SK-N-SH (cell line): ENCODE measurements around the gene FBXO42.

Experiments
- CTCF ChIP-seq: fragments of 200-600 bp; sonication (generic); IDR thresholded peaks from 2 replicates; pipeline ENCODE4 v1.6.1; 2017; ENCODE audit warnings: antibody characterized with exemption, mild to moderate bottlenecking, moderate library complexity
- ELF1 ChIP-seq: IDR thresholded peaks from 2 replicates; pipeline ENCODE4 v1.4.0; 2012
- EP300 ChIP-seq, 2 experiments: IDR thresholded peaks; 2 replicates each; pipeline versions ENCODE4 v1.4.0 to v1.6.1; 2012; ENCODE audit warnings: borderline replicate concordance in 1 of 2, low read depth in 1 of 2, low read length in 1 of 2
- EZH2phosphoT487 ChIP-seq: fragments of 200-600 bp; sonication (generic); IDR thresholded peaks from 2 replicates; pipeline ENCODE4 v1.6.1; 2017; ENCODE audit warnings: low read depth, mixed run types, mild to moderate bottlenecking, antibody characterized with exemption, moderate library complexity, borderline replicate concordance
- FOSL2 ChIP-seq: IDR thresholded peaks from 2 replicates; pipeline ENCODE4 v1.4.0; 2012; ENCODE audit warnings: low read depth, mild to moderate bottlenecking, moderate library complexity, borderline replicate concordance
- FOXM1 ChIP-seq: IDR thresholded peaks from 2 replicates; pipeline ENCODE4 v1.4.0; 2012; ENCODE audit warnings: low read depth, mild to moderate bottlenecking
- GABPA ChIP-seq: IDR thresholded peaks from 2 replicates; pipeline ENCODE4 v1.4.0; 2012; ENCODE audit warnings: low read depth, mild to moderate bottlenecking
- MXI1 ChIP-seq: IDR thresholded peaks from 2 replicates; pipeline ENCODE4 v1.6.1; 2012; ENCODE audit warnings: mild to moderate bottlenecking, low read depth, low read length, improper control_type of control experiment
- POLR2AphosphoS5 ChIP-seq: IDR thresholded peaks from 2 replicates; pipeline ENCODE4 v1.6.1; 2012; ENCODE audit warnings: low read depth, low read length
- RAD21 ChIP-seq: IDR thresholded peaks from 2 replicates; pipeline ENCODE4 v1.6.1; 2012; ENCODE audit warnings: mild to moderate bottlenecking, low read length
- RFX5 ChIP-seq: IDR thresholded peaks from 2 replicates; pipeline ENCODE4 v1.6.1; 2012; ENCODE audit warnings: mild to moderate bottlenecking, improper control_type of control experiment, low read length
- TEAD4 ChIP-seq: IDR thresholded peaks from 2 replicates; pipeline ENCODE4 v1.4.0; 2012; ENCODE audit warnings: mild to moderate bottlenecking, borderline replicate concordance; ENCODE audit not compliant: insufficient read depth
- USF2 ChIP-seq: fragments of 150-350 bp; IDR thresholded peaks from 2 replicates; pipeline ENCODE4 v1.6.1; 2017; ENCODE audit warnings: antibody characterized with exemption, low read length, low read depth, borderline replicate concordance

GRCh38 chr1:16204634-16205333, 147.5 kb downstream of the FBXO42 start:
- TF ChIP-seq POLR2AphosphoS5 (no peak), CTCF (peak; percentile 46), ELF1 (no peak), EZH2phosphoT487 (no peak), EP300 (IDR thresholded peaks at IDR 0.05; ENCODE audit: borderline replicate concordance in 1 of 2, low read depth in 1 of 2, low read length in 1 of 2) (no peak), RFX5 (no peak), FOXM1 (no peak), MXI1 (no peak), USF2 (no peak), TEAD4 (no peak), RAD21 (peak; percentile 56), FOSL2 (no peak), GABPA (no peak)
